Choroid plexus epithelial cell (primary cell): ENCODE data around the gene FGGY.
"Not testable (repeated sequence)": the region's sequence is repeated elsewhere in the genome, so short reads cannot be mapped to it uniquely, and the experiment has no call there.

Experiments used
- DNase-seq: peaks from one replicate; pipeline ENCODE4 v3.0.0-alpha.2; 2010; ENCODE audit warnings: low read depth
- H3K4me3 ChIP-seq: 2 replicates; pipeline ENCODE4 v1.5.1; 2011; ENCODE audit warnings: low read depth, mild to moderate bottlenecking, control low read depth, low read length, moderate library complexity
- TF ChIP-seq, protein P1 (sequence below): conservative IDR thresholded peaks from 2 replicates; pipeline ENCODE4 v1.5.1; 2011; ENCODE audit warnings: low read depth, mild to moderate bottlenecking, control low read depth, inconsistent platforms, low read length, moderate library complexity

Gene FGGY, protein sequence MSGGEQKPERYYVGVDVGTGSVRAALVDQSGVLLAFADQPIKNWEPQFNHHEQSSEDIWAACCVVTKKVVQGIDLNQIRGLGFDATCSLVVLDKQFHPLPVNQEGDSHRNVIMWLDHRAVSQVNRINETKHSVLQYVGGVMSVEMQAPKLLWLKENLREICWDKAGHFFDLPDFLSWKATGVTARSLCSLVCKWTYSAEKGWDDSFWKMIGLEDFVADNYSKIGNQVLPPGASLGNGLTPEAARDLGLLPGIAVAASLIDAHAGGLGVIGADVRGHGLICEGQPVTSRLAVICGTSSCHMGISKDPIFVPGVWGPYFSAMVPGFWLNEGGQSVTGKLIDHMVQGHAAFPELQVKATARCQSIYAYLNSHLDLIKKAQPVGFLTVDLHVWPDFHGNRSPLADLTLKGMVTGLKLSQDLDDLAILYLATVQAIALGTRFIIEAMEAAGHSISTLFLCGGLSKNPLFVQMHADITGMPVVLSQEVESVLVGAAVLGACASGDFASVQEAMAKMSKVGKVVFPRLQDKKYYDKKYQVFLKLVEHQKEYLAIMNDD

DNA sequence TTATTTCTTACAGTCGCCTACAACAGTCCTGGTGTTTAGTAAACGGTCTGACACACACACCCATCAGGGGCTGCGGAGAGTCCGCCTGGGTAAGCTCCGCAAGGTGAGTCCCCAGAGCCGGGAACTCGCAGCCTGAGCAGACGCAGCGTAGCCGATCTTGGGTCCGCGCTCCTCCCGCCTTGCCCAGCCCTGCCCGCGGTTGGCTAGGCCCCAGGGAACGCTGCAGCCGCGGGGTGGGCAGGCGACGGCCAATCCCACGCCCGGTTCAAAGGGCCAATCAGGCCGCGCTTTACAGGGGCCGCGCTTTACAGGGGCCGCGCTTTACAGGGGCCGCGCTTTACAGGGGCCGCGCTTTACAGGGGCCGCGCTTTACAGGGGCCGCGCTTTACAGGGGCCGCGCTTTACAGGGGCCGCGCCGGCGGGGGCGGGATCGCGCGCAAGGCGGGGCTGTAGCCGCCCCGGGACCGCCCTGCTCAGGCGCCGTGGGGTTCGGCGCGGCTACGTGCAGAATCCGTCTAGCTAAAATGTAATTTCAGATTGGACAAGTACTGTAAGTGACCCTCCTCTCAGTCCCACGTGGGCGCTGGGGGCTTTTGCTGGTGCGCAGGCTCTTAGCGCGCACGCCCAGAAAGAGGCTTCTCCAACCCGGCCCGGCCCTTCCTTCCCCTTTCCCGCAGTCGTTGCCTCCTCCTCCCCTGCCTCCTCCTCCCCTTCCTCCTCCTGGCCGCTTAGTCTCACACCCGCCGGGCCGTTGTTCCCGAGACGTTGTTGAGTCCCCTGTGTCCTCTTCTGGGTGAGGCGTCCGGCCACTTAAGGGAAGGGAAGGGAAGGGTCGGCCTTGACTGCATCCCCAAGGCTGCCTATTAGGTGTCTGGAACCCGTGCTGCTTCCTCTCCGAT, at the start of gene FGGY:
TSS of gene FGGY (plus strand) at position 737 of the 899 bp plus-strand sequence. CDS start 24,456 bp downstream, outside the sequence.
- DNase-seq: peak; percentile 99
- TF ChIP-seq, protein P1, sequence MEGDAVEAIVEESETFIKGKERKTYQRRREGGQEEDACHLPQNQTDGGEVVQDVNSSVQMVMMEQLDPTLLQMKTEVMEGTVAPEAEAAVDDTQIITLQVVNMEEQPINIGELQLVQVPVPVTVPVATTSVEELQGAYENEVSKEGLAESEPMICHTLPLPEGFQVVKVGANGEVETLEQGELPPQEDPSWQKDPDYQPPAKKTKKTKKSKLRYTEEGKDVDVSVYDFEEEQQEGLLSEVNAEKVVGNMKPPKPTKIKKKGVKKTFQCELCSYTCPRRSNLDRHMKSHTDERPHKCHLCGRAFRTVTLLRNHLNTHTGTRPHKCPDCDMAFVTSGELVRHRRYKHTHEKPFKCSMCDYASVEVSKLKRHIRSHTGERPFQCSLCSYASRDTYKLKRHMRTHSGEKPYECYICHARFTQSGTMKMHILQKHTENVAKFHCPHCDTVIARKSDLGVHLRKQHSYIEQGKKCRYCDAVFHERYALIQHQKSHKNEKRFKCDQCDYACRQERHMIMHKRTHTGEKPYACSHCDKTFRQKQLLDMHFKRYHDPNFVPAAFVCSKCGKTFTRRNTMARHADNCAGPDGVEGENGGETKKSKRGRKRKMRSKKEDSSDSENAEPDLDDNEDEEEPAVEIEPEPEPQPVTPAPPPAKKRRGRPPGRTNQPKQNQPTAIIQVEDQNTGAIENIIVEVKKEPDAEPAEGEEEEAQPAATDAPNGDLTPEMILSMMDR: no peak
- H3K4me3 ChIP-seq: peak within 1 kb of the TSS; percentile 79

DNA sequence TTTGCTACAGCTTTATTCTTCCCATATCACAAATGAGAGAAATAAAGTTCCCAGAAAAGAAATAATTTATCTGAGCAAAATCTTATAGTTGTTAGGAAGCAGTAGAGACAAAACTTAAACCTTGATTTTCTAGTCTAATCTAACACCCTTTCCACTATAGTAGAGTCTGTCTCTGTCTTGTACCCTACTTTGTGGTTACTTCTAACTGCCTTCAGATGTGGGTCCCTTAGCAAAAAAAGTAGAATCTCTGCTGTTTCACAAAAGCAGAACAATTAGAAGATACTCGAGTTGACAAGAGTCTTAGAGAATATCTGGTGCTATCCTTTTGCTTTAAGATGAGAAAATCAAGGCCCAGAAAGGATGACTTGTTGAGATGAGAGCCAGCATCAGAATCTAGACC, 48.1 kb upstream of the FGGY start:
- TF ChIP-seq, protein P1: no peak
- DNase-seq: no peak
- H3K4me3 ChIP-seq: no peak overlapping the region

DNA sequence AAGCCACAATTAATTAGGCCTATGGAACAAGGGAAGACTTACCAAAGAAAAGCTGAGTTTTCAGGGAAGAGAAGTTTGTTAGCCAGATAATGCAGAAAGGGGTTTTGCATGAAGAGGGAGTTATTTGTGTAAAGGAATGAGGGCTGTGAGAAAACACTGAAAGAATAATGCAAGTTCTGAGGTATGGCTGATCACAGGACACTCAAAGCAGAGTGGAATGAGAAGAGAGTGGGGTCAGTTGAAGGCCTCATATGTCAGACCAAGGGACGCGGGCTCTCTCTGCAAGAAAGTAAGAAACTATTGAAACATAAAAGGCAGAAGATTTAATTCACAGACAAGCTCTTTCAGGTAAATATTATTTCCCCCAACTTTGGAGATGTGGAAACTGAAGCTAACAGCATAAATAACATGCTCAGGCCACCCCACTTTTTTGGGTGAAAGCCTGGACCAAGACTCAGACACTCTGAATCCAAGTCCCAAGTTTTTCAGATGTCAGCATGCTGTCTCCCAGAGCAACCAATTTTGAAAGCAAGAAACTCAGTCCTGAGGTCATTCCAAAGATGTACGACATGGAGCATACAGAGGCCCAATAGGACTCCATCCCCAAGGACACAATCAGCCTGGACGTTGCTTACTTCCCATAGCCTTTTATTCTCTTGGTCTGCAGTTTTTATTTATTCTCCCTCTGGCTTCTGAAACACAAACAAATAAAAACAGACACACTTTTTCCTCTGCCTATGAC, 47.3 kb upstream of the FGGY start:
- H3K4me3 ChIP-seq: no peak overlapping the region
- DNase-seq: no peak
- TF ChIP-seq, protein P1: no peak

DNA sequence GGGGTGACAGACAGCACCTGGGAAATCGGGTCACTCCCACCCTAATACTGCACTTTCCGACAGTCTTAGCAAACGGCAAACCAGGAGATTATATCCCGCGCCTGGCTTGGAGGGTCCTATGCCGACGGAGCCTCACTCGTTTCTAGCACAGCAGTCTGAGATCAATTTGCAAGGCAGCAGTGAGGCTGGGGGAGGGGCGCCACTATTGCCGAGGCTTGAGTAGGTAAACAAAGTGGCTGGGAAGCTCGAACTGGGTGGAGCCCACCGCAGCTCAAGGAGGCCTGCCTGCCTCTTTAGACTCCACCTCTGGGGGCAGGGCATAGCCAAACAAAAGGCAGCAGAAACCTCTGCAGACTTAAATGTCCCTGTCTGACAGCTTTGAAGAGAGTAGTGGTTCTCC, 45.8 kb upstream of the FGGY start:
- not testable (repeated sequence) for H3K4me3 ChIP-seq, DNase-seq

DNA sequence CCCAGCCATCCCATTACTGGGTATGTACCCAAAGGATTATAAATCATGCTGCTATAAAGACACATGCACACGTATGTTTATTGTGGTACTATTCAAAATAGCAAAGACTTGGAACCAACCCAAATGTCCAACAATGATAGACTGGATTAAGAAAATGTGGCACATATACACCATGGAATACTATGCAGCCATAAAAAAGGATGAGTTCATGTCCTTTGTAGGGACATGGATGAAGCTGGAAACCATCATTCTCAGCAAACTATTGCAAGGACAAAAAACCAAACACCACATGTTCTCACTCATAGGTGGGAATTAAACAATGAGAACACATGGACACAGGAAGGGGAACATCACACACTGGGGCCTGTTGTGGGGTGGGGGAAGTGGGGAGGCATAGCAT, 40.5 kb upstream of the FGGY start:
- not testable (repeated sequence) for DNase-seq, H3K4me3 ChIP-seq

DNA sequence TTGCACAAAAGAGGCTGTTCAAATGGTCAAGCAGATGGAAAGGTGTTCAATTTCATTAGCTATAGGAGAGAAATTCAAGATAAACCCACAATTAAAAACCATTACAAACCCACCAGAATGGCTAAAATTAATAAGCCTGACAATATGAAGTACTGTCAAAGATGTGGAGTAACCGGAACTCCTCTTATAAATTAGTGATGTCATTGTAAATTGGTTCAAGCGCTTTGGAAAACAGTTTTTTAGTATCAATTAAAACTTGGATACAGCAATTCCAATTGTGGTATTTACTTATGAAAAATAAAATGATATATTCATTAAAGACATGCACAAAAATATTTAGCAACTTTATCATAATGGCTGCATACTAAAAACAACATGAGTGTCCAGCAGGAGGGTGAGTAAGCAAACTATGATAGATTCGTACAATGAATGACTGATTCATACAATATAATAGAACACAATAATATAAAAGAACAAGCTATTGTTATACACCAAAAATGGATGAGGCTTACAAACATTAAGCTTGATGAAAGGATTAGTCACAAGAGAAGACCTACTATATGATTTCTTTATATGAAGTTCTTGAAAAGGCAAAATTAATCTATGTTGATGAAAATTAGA, 38.4 kb upstream of the FGGY start:
- no peak overlapping the region for H3K4me3 ChIP-seq
- TF ChIP-seq, protein P1: no peak
- DNase-seq: no peak

DNA sequence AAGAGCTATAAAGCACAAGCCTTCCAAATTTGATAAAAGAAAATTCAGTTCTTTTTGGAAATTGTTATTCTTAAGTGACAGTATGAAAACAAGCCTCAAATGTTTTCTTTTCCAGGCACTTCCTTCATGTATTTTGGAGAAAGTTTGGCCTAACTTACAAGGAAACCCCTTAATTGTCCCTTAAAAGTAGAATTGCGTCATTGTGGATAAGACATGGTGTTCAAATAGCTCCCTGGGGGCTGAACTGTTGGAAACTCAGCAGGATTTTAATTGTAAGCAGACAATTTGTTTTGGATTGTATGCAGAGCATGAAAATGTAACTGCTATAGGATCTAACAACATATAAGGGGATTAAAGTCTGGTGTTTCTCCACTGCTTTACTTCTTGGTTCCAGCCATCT, 35.4 kb upstream of the FGGY start:
- TF ChIP-seq, protein P1: no peak
- DNase-seq: no peak
- H3K4me3 ChIP-seq: no peak overlapping the region
